Epidermal melanocyte (primary cell): ENCODE measurements around the gene TEX9.
A peak's percentile ranks its signal among the peaks of the same experiment; 100 is the strongest.
"Not testable (repeated sequence)": the region's sequence is repeated elsewhere in the genome, so short reads cannot be mapped to it uniquely, and the experiment has no call there.

ENCODE experiments used
- DNase-seq: peaks from one replicate; pipeline ENCODE4 v3.0.0; 2011; ENCODE audit warnings: low spot score; ENCODE audit not compliant: insufficient read length

The TEX9 gene

GRCh38 chr15:56365075-56365711, at the start of gene TEX9:
TSS of gene TEX9 (plus strand) at chr15:56365426. CDS start at chr15:56365451, 25 bp downstream.
- peak; percentile 84 for DNase-seq

- DNase-seq: not testable (repeated sequence)
These were observed 48.7 kb upstream of the TEX9 start for GRCh38 chr15:56316561-56316960.

GRCh38 chr15:56320316-56320715, 44.9 kb upstream of the TEX9 start:
- DNase-seq: no peak

GRCh38 chr15:56320861-56321260, 44.4 kb upstream of the TEX9 start:
- no peak for DNase-seq

GRCh38 chr15:56322444-56322843, 42.8 kb upstream of the TEX9 start:
- no peak for DNase-seq

- no peak for DNase-seq
These were observed 41.8 kb upstream of the TEX9 start for GRCh38 chr15:56323435-56323834.

- no peak for DNase-seq
These were observed 40.0 kb upstream of the TEX9 start for GRCh38 chr15:56325186-56325585.

- DNase-seq: no peak
These were observed 37.3 kb upstream of the TEX9 start for GRCh38 chr15:56327721-56328502.

GRCh38 chr15:56337084-56337725, 28.0 kb upstream of the TEX9 start:
- no peak for DNase-seq

GRCh38 chr15:56339594-56339993, 25.6 kb upstream of the TEX9 start:
- DNase-seq: no peak

- DNase-seq: no peak
These were observed 24.0 kb upstream of the TEX9 start for GRCh38 chr15:56341201-56341600.

GRCh38 chr15:56342653-56343052, 22.6 kb upstream of the TEX9 start:
- no peak for DNase-seq

GRCh38 chr15:56343879-56344278, 21.3 kb upstream of the TEX9 start:
- no peak for DNase-seq

- DNase-seq: no peak
These were observed 20.9 kb upstream of the TEX9 start for GRCh38 chr15:56344336-56344735.

GRCh38 chr15:56346414-56346813, 18.8 kb upstream of the TEX9 start:
- DNase-seq: no peak

- DNase-seq: no peak
These were observed 15.7 kb upstream of the TEX9 start for GRCh38 chr15:56349554-56349953.

- DNase-seq: no peak
These were observed 13.9 kb upstream of the TEX9 start for GRCh38 chr15:56351353-56351752.

- no peak for DNase-seq
These were observed 13.2 kb upstream of the TEX9 start for GRCh38 chr15:56351957-56352506.

- DNase-seq: no peak
These were observed 12.1 kb upstream of the TEX9 start for GRCh38 chr15:56353119-56353518.

- no peak for DNase-seq
These were observed 11.5 kb upstream of the TEX9 start for GRCh38 chr15:56353740-56354139.

GRCh38 chr15:56356616-56357015, 8.6 kb upstream of the TEX9 start:
- DNase-seq: no peak

GRCh38 chr15:56358604-56359003, 6.6 kb upstream of the TEX9 start:
- no peak for DNase-seq
